GM23338 (cell line): ENCODE data around the gene TNS3.

ENCODE experiments used
- CREB1 ChIP-seq: fragments of 250-450 bp; sonication (Bioruptor Pico); IDR thresholded peaks from 2 replicates; pipeline ENCODE4 v1.5.0; 2020; ENCODE audit warnings: low read depth, mild to moderate bottlenecking, moderate library complexity
- EZH2 ChIP-seq: fragments of 200-600 bp; sonication (generic); IDR thresholded peaks from one replicate; pipeline ENCODE4 v1.8.0; 2017; ENCODE audit warnings: antibody characterized with exemption, mild to moderate bottlenecking, low read depth; ENCODE audit not compliant: unreplicated experiment
- EZH2phosphoT487 ChIP-seq: fragments of 200-600 bp; sonication (generic); IDR thresholded peaks from one replicate; pipeline ENCODE4 v1.8.1; 2018; ENCODE audit warnings: antibody characterized with exemption; ENCODE audit not compliant: unreplicated experiment
- POLR2AphosphoS5 ChIP-seq: IDR thresholded peaks from 2 replicates; pipeline ENCODE4 v1.6.1; 2016; ENCODE audit warnings: antibody characterized with exemption, low read depth
- REST ChIP-seq: IDR thresholded peaks from one replicate; pipeline ENCODE4 v1.6.1; 2018; ENCODE audit warnings: antibody characterized with exemption; ENCODE audit not compliant: unreplicated experiment
- TF ChIP-seq, protein P1 (sequence below), 2 experiments: fragments of 200-600 bp in 1 of 2; sonication (generic) in 1 of 2; conservative IDR thresholded peaks; 2 replicates each; pipeline versions ENCODE4 v1.5.1 to v1.6.1; 2016 to 2017; ENCODE audit warnings: antibody characterized with exemption in 2 of 2, low read depth in 2 of 2, mild to moderate bottlenecking in 2 of 2, moderate library complexity in 1 of 2
- TF ChIP-seq, protein P2 (sequence below): IDR thresholded peaks from 2 replicates; pipeline ENCODE4 v1.6.1; 2016; ENCODE audit warnings: antibody characterized with exemption
- TF ChIP-seq, protein P3 (sequence below): fragments of 250-450 bp; sonication (Bioruptor Pico); IDR thresholded peaks from 2 replicates; pipeline ENCODE4 v1.5.0; 2020; ENCODE audit warnings: mild to moderate bottlenecking, moderate library complexity

GRCh38 chr7:47591655-47592572 is 10.0 kb upstream of the TNS3 start:
- TF ChIP-seq, protein P1, sequence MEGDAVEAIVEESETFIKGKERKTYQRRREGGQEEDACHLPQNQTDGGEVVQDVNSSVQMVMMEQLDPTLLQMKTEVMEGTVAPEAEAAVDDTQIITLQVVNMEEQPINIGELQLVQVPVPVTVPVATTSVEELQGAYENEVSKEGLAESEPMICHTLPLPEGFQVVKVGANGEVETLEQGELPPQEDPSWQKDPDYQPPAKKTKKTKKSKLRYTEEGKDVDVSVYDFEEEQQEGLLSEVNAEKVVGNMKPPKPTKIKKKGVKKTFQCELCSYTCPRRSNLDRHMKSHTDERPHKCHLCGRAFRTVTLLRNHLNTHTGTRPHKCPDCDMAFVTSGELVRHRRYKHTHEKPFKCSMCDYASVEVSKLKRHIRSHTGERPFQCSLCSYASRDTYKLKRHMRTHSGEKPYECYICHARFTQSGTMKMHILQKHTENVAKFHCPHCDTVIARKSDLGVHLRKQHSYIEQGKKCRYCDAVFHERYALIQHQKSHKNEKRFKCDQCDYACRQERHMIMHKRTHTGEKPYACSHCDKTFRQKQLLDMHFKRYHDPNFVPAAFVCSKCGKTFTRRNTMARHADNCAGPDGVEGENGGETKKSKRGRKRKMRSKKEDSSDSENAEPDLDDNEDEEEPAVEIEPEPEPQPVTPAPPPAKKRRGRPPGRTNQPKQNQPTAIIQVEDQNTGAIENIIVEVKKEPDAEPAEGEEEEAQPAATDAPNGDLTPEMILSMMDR (conservative IDR thresholded peaks at IDR 0.05; ENCODE audit: low read depth in 2 of 2) = no peak
- no peak for TF ChIP-seq EZH2phosphoT487
- no peak for TF ChIP-seq REST
- TF ChIP-seq, protein P2, sequence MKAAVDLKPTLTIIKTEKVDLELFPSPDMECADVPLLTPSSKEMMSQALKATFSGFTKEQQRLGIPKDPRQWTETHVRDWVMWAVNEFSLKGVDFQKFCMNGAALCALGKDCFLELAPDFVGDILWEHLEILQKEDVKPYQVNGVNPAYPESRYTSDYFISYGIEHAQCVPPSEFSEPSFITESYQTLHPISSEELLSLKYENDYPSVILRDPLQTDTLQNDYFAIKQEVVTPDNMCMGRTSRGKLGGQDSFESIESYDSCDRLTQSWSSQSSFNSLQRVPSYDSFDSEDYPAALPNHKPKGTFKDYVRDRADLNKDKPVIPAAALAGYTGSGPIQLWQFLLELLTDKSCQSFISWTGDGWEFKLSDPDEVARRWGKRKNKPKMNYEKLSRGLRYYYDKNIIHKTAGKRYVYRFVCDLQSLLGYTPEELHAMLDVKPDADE = no peak
- TF ChIP-seq, protein P3, sequence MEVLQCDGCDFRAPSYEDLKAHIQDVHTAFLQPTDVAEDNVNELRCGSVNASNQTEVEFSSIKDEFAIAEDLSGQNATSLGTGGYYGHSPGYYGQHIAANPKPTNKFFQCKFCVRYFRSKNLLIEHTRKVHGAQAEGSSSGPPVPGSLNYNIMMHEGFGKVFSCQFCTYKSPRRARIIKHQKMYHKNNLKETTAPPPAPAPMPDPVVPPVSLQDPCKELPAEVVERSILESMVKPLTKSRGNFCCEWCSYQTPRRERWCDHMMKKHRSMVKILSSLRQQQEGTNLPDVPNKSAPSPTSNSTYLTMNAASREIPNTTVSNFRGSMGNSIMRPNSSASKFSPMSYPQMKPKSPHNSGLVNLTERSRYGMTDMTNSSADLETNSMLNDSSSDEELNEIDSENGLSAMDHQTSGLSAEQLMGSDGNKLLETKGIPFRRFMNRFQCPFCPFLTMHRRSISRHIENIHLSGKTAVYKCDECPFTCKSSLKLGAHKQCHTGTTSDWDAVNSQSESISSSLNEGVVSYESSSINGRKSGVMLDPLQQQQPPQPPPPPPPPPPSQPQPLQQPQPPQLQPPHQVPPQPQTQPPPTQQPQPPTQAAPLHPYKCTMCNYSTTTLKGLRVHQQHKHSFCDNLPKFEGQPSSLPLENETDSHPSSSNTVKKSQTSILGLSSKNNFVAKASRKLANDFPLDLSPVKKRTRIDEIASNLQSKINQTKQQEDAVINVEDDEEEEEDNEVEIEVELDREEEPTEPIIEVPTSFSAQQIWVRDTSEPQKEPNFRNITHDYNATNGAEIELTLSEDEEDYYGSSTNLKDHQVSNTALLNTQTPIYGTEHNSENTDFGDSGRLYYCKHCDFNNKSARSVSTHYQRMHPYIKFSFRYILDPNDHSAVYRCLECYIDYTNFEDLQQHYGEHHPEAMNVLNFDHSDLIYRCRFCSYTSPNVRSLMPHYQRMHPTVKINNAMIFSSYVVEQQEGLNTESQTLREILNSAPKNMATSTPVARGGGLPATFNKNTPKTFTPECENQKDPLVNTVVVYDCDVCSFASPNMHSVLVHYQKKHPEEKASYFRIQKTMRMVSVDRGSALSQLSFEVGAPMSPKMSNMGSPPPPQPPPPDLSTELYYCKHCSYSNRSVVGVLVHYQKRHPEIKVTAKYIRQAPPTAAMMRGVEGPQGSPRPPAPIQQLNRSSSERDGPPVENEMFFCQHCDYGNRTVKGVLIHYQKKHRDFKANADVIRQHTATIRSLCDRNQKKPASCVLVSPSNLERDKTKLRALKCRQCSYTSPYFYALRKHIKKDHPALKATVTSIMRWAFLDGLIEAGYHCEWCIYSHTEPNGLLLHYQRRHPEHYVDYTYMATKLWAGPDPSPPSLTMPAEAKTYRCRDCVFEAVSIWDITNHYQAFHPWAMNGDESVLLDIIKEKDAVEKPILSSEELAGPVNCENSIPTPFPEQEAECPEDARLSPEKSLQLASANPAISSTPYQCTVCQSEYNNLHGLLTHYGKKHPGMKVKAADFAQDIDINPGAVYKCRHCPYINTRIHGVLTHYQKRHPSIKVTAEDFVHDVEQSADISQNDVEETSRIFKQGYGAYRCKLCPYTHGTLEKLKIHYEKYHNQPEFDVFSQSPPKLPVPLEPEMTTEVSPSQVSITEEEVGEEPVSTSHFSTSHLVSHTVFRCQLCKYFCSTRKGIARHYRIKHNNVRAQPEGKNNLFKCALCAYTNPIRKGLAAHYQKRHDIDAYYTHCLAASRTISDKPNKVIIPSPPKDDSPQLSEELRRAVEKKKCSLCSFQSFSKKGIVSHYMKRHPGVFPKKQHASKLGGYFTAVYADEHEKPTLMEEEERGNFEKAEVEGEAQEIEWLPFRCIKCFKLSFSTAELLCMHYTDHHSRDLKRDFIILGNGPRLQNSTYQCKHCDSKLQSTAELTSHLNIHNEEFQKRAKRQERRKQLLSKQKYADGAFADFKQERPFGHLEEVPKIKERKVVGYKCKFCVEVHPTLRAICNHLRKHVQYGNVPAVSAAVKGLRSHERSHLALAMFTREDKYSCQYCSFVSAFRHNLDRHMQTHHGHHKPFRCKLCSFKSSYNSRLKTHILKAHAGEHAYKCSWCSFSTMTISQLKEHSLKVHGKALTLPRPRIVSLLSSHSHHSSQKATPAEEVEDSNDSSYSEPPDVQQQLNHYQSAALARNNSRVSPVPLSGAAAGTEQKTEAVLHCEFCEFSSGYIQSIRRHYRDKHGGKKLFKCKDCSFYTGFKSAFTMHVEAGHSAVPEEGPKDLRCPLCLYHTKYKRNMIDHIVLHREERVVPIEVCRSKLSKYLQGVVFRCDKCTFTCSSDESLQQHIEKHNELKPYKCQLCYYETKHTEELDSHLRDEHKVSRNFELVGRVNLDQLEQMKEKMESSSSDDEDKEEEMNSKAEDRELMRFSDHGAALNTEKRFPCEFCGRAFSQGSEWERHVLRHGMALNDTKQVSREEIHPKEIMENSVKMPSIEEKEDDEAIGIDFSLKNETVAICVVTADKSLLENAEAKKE (CRISPR knock-in tag) = no peak
- no peak for TF ChIP-seq CREB1 (CRISPR knock-in tag)
- no peak for TF ChIP-seq POLR2AphosphoS5
- no peak for TF ChIP-seq EZH2
